GM12865 (cell line): ENCODE data around the gene PLXNB1.
"Not testable (repeated sequence)": the region's sequence is repeated elsewhere in the genome, so short reads cannot be mapped to it uniquely, and the experiment has no call there.

Experiments used
- DNase-seq: peaks from one replicate; pipeline ENCODE4 v3.0.0; 2010; ENCODE audit warnings: low read depth
- H3K4me3 ChIP-seq: 2 replicates; pipeline ENCODE4 v1.5.1; 2011; ENCODE audit warnings: mild to moderate bottlenecking, low read depth, low read length, control low read depth
- CTCF ChIP-seq: IDR thresholded peaks from 2 replicates; pipeline ENCODE4 v1.5.1; 2011; ENCODE audit warnings: low read length, control low read depth, low read depth, inconsistent platforms; ENCODE audit not compliant: insufficient read depth; ENCODE audit errors: missing control alignments

Gene PLXNB1

DNA sequence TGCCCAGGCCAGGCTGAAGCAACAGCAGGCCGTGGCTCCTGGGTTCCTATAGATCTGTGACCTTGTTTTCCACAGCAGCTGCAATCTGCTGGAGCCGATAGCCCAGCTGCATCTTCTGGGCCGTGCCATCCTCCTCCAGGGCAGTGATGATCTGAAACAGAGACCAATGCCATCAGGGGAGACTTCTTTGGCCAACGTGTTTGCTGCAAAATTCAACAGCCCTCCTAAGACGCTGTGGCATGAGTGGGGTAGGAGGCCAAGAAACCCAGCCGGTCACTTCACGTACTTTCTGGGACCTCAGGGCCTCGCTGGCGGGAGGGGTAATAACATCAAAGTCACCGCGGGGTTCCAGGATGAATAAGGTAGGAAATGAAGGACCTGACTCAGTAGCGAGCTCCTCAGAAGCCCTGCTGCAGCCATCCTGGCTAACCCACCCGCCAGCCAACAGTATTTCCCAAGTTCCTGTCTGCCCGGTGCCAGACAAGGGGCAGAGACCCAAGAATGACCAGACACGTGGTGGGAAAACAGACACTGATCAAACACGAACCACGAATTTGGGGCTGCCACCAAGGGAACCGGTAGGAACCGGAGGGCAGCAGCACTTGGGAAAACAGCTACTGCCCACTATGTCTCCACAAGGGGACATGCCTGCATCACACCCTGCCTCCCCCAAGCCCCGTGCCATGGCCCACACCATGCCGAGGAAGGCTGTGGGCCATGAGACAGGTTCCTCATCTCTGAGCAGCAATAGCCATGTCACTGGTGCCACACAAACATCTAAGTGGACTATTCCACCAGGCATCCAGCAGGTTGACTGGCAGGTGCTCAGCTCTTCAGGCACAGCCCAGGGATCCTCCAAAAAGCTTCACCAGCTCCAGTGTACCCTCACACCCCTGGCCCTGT, 25.2 kb downstream of the PLXNB1 start:
- DNase-seq, result no peak
- no peak overlapping the region for H3K4me3 ChIP-seq
- no peak for TF ChIP-seq CTCF

DNA sequence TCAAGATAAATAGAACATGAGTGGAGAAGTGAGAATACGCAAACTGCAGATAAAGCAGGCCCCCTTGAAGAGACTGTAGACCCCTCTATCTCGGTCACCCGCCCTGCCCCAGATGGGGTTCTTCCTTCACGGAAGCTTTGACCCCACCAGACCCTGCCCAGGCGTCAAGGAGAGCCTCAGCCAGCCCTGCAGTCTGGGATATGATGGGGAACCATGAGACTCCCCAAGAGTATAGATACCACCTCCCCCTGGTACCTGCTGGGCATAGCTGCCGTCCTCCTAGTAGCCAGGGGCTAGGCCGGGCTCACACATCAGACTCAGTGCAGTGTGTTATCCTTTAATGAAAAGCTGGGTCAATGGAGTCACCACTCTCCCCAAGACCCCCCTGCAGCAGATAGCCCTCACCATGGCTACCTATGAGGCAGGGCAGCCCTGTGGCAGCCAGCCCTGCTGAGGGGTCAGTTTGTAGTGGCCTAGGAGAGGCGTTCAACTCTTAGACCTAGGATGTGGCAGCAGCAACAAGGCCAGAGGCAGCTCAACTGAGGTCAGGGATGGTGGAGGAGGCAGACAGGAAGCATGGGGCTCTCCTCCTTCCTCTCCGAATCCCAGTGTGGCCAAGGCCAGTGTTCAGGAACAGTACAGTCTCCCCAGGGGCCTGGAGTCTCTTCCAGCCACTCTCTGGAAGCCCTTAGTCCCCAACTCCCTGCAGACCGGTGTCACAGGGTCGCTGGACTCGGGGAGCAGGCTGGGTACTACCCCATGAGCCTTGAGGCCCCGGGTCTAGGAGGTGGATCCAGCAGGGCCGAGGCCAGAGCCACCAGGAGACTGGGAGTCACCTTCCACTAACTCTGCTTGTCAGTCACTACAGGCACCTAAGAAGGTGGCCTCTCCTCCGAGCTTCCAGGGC, 26.1 kb downstream of the PLXNB1 start:
- TF ChIP-seq CTCF, result no peak
- no peak for DNase-seq
- H3K4me3 ChIP-seq, result no peak overlapping the region

DNA sequence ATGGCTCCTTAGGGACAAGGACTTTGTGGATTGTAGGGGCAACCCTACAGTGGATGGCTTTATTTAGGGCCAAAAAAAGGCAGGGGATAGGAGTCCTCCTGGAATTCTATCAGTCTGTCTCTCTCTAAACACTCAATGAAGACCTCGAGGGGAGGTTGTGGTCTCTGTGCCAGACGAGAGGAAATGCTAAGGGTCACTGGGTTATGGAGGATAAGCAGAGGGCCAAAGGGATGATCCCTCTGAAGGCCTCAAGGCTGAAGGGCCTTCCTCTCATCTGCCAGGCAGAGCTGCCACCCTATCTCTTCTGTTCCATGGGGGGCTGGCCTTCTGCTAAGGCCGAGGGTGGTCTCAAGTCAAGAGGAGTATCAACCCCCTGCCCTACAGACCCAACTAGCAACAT, 27.0 kb downstream of the PLXNB1 start:
- no peak overlapping the region for H3K4me3 ChIP-seq
- TF ChIP-seq CTCF, result no peak
- no peak for DNase-seq

DNA sequence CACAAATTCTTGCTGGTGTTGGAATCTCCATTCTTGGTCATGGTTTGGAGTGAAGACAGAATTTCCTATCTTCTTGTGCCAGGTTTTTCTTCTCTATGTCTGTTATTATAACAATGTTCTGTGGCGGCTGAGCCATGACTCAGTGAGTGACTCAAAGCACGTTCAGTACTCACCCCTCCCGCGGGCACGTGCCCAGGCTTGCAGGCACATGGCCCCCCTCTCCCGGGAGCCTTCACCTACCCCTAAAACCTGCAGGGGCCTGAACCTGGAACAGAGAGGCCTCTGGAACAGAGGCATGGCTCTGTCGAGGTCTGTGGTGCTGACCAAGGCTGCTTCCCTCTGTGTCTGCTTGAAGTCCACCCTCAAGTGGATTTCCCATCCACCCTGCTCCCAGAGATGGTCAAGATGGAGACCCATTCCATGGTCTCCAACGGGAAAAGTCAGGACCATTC, 27.6 kb downstream of the PLXNB1 start:
- no peak overlapping the region for H3K4me3 ChIP-seq
- TF ChIP-seq CTCF, result no peak
- DNase-seq, result no peak

DNA sequence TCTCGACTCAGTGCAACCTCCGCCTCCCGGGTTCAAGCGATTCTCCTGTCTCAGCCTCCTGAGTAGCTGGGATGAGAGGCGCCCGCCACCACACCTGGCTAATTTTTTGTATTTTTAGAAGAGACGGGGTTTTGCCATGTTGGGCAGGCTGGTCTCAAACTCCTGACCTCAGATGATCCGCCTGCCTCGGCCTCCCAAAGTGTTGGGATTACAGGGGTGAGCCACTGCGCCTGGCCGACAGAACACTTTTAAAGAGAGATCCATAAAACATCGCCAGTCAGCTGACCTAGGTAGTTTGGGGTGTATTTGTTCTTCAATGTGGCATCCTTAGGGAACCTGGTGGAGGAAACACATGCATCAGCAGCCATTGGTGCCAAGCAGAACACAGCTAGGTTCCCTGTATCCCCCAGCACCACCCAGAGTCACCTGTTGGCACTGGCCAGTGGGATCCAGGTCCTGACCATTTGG, 28.4 kb downstream of the PLXNB1 start:
- not testable (repeated sequence) for DNase-seq, H3K4me3 ChIP-seq

DNA sequence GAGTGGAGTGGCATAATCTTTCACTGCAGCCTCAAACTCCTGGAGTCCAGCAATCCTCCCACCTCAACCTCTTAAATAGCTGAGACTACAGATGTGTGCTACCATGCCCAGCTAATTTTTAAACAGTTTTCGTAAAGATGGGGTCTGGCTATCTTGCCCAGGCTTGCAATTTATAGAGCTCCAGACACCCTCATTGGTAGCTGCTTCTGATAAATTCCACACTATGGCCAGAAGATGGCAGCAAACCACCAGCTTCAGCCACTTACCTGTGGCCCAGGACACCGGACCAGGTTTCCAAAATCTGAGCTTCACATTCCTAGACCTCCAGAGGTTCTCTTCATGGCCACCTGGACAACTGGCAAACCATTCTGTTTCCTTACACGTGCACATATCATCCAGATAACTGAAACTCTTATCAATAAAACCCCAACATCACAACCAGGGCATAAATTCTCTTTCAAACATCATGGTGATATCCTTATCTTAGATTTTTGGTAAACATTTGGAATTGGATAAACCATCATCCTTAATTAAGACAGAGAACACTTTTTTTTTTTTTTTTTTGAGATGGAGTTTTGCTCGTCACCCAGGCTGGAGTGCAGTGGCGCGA, 29.0 kb downstream of the PLXNB1 start:
- peak; percentile 84 for DNase-seq
- no peak overlapping the region for H3K4me3 ChIP-seq
- TF ChIP-seq CTCF, result peak; percentile 77
